Adrenal gland (tissue), 12 donors: Measurements from ENCODE around the gene KIRREL3. TPM values are rescaled to one million over a fixed set of nuclear protein-coding genes. Genes with fewer than 3 reads are reported as not detected.

Experiments
- DNase-seq, 7 donors: peaks; one replicate each; pipeline ENCODE4 v3.0.0-alpha.2; 2019 to 2020
- H3K27ac ChIP-seq, 5 donors: fragments of 200-600 bp; sonication (generic) in 4 of 5; 1 replicate in 3 of 5; 2 replicates in 2 of 5; pipeline versions ENCODE4 v1.5.1 to v1.8.0; 2016 to 2020; ENCODE audit warnings: mild to moderate bottlenecking in 1 of 5
- H3K27me3 ChIP-seq: fragments of 200-600 bp; 2 replicates; pipeline ENCODE4 v1.8.0; 2021
- H3K36me3 ChIP-seq, 2 donors: fragments of 200-600 bp; replicated peaks in 1 of 2; 1 replicate in 1 of 2; 2 replicates in 1 of 2; pipeline versions ENCODE4 v1.5.1 to v1.8.0; 2018 to 2022
- H3K4me1 ChIP-seq, 2 donors: fragments of 200-600 bp; replicated peaks in 1 of 2; 1 replicate in 1 of 2; 2 replicates in 1 of 2; pipeline versions ENCODE4 v1.5.1 to v1.8.0; 2018 to 2021
- H3K4me3 ChIP-seq, 4 donors: fragments of 200-600 bp; sonication (generic) in 3 of 4; one replicate each; pipeline ENCODE4 v1.5.1; 2016 to 2018
- H3K9me3 ChIP-seq, 3 donors: fragments of 200-600 bp; sonication (generic) in 1 of 3; replicated peaks in 1 of 3; 1 replicate in 2 of 3; 2 replicates in 1 of 3; pipeline versions ENCODE4 v1.5.1 to v1.8.0; 2016 to 2021
- POLR2A ChIP-seq, 2 donors: fragments of 450-650 bp; IDR thresholded peaks; one replicate each; pipeline ENCODE4 v1.6.1; 2017; ENCODE audit warnings: antibody characterized with exemption in 2 of 2, mild to moderate bottlenecking in 2 of 2, moderate library complexity in 1 of 2
- WGBS, 4 donors: extraction: QIAGEN DNeasy Blood & Tissue Kit in 2 of 4; methylation state at CpG; one replicate each; pipeline versions ENCODE4 v1.1.5 to v1.1.7; 2013 to 2017; 5-methylcytosine and 5-hydroxymethylcytosine counted together
- intact Hi-C, 2 donors: fragments of 100-400 bp; cut with DNase I; formaldehyde crosslinking; loops; one replicate each; pipeline versions ENCODE4 v1.14.1 to v1.15.0; 2022 to 2023
- polyA plus RNA-seq, 3 donors: library from polyadenylated mRNA; stranded (reverse); fragments of 200-250 nt in 2 of 3; fragments of 350-450 nt in 1 of 3; fragmentation: Illumina TruSeq in 1 of 3; extraction: RNeasy Lipid Tissue Mini Kit (QIAGEN cat#74804) in 1 of 3; gene quantifications; one replicate each; pipeline ENCODE4 v1.2.3, GENCODE V29; 2013 to 2014
- total RNA-seq, 9 donors: library from RNA; depleted of rRNA in 4 of 9; stranded (reverse); fragments of >200 nt in 4 of 9; fragments of 120-200 nt in 1 of 9; fragmentation: NEBNext Ultra II Directional in 1 of 9; extraction: Animal tissue kit (Norgen Biotek cat#: 25700) in 1 of 9; gene quantifications; one replicate each; pipeline versions ENCODE4 v1.1.0 to v1.2.4, GENCODE V29; 2013 to 2023
- TF ChIP-seq, protein P1 (sequence below), 6 experiments: fragments of 450-650 bp in 4 of 6; fragments of 200-600 bp in 2 of 6; sonication (generic) in 1 of 6; IDR thresholded peaks; 1 replicate in 5 of 6; 2 replicates in 1 of 6; pipeline versions ENCODE4 v1.5.1 to v1.8.0; 2016 to 2021; ENCODE audit warnings: antibody characterized with exemption in 6 of 6, mild to moderate bottlenecking in 2 of 6, moderate library complexity in 1 of 6
- donor health status: healthy with polysubstance abuse.
- donor health status: Bipolar disorder and iron deficiency.
- donor health status: DM: yes; HTN: yes; CAD: no.
- donor health status: DM: no; HTN: no; CAD: no.
- donor health status: DM: no; HTN: no; CAD: no.
- donor health status: DM: yes; HTN: yes; CAD: no.

Gene KIRREL3
- total and polyA plus RNA-seq, 12 donors, result 0.07 to 4.1 (median 0.64) TPM; not detected in 1

GRCh38 chr11:126476977-126477376, 523.6 kb downstream of the KIRREL3 start:
- no peak overlapping the region for H3K27ac ChIP-seq
- peak in 1 of 7 donors; percentile 63 for DNase-seq
- H3K27me3 ChIP-seq, result no peaks in the 10 kb centered on the region
- no peak overlapping the region for H3K4me3 ChIP-seq
- TF ChIP-seq POLR2A (IDR thresholded peaks at IDR 0.05), result no peak
- TF ChIP-seq, protein P1, sequence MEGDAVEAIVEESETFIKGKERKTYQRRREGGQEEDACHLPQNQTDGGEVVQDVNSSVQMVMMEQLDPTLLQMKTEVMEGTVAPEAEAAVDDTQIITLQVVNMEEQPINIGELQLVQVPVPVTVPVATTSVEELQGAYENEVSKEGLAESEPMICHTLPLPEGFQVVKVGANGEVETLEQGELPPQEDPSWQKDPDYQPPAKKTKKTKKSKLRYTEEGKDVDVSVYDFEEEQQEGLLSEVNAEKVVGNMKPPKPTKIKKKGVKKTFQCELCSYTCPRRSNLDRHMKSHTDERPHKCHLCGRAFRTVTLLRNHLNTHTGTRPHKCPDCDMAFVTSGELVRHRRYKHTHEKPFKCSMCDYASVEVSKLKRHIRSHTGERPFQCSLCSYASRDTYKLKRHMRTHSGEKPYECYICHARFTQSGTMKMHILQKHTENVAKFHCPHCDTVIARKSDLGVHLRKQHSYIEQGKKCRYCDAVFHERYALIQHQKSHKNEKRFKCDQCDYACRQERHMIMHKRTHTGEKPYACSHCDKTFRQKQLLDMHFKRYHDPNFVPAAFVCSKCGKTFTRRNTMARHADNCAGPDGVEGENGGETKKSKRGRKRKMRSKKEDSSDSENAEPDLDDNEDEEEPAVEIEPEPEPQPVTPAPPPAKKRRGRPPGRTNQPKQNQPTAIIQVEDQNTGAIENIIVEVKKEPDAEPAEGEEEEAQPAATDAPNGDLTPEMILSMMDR (IDR thresholded peaks at IDR 0.05), result no peak
- H3K9me3 ChIP-seq, result no peaks in the 10 kb centered on the region
- H3K36me3 ChIP-seq, result no peaks in the 10 kb centered on the region
- peaks cover 11% of the 10 kb centered on the region in 2 donors for H3K4me1 ChIP-seq
- intact Hi-C loops, result loop anchor here in 1 of 2 donors (5.0 kb wide), 2 partner anchors 40 to 165 kb away; no protein-coding TSS in a partner anchor
- WGBS, 4 donors, result 86 to 94% (median 88%) methylated on average over 7 to 9 of the region's 9 CpGs

DNA sequence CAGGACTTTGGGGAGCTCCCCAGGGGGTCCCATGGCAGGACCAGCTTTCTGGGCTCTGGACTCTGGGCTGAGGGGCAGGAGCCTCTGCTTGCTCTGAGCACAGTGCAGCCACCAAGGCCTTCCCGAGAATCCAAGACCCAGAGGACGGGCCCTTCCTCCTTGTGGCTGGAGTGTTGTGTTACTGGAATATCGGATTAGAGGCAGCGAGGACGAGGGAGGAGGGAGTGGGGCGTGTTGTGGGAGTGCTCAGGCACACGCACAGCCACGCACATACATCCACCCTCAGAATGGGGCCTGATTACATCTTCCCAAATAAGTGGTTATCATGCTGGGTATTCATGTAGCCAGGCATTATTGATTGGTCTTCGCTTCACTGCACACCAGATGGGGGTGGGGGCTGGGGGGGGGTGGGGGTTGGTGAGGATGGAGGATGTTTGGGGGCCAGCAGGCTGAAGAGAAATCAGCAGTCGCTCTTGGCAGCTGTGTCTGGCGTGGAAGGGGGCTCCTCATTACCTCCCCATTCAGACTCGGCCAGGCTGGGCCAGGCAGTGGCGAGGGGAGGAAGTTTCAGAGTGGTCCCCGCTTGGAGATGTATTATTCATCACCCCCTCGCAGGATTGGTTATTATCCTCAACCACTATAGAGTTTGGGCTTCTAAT, 524.2 kb downstream of the KIRREL3 start:
- no peak for DNase-seq
- TF ChIP-seq, protein P1 (IDR thresholded peaks at IDR 0.05), result no peak
- no peak for TF ChIP-seq POLR2A (IDR thresholded peaks at IDR 0.05)
- no peak overlapping the region for H3K4me3 ChIP-seq
- WGBS, 4 donors, result 83 to 97% (median 88%) methylated on average over 14 to 15 of the region's 15 CpGs
- no peaks in the 10 kb centered on the region for H3K36me3 ChIP-seq
- H3K27me3 ChIP-seq, result no peaks in the 10 kb centered on the region
- intact Hi-C loops, result loop anchor here in 1 of 2 donors (5.0 kb wide), 2 partner anchors 39 to 164 kb away; no protein-coding TSS in a partner anchor
- no peak overlapping the region for H3K27ac ChIP-seq
- no peaks in the 10 kb centered on the region for H3K9me3 ChIP-seq
- peaks cover 11% of the 10 kb centered on the region in 2 donors for H3K4me1 ChIP-seq

GRCh38 chr11:126475014-126475991, 525.3 kb downstream of the KIRREL3 start:
- intact Hi-C loops, result loop anchor here in 1 of 2 donors (5.0 kb wide), 2 partner anchors 38 to 163 kb away; no protein-coding TSS in a partner anchor
- 69 to 77% (median 72%) methylated on average over 9 to 26 of the region's 26 CpGs for WGBS, 4 donors
- no peak overlapping the region for H3K4me3 ChIP-seq
- TF ChIP-seq POLR2A (IDR thresholded peaks at IDR 0.05), result no peak
- peak in 2 of 7 donors; percentile 19 to 35 for DNase-seq
- peak overlapping the region in 2 of 5 donors; percentile 34 to 62 for H3K27ac ChIP-seq
- no peaks in the 10 kb centered on the region for H3K9me3 ChIP-seq
- no peaks in the 10 kb centered on the region for H3K36me3 ChIP-seq
- H3K4me1 ChIP-seq, result peaks cover 7 to 8% of the 10 kb centered on the region in 2 donors
- no peaks in the 10 kb centered on the region for H3K27me3 ChIP-seq

DNA sequence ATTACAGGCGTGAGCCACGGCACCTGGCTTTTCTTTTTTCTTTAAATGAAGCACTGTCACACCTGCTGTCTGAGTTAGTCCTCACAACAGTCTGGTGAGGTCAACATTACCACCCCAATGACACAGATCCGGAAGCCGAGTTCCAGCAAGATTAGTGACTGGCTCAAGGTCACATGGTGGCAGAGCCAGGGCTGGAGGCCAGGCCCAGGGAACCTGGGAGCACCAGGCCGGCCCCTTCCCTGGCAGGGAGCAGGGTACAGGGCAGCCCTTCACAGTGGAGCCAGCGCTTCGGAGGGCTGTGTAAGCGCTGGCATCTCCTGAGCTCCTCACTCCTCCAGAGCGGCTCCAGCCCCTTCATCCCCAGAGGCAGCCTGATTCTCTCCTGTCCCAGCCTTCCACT, 526.4 kb downstream of the KIRREL3 start:
- Histone ChIP-seq H3K27ac (peak overlapping the region in 1 of 5 donors; percentile 62), H3K4me1 (peaks cover 5% of the 10 kb centered on the region in 2 donors), H3K4me3 (no peak overlapping the region), H3K9me3 (no peaks in the 10 kb centered on the region), H3K36me3 (no peaks in the 10 kb centered on the region), H3K27me3 (no peaks in the 10 kb centered on the region)
- no peak for TF ChIP-seq POLR2A (IDR thresholded peaks at IDR 0.05)
- TF ChIP-seq, protein P1 (IDR thresholded peaks at IDR 0.05), result no peak
- intact Hi-C loops, result no loop called here
- 53 to 69% (median 59%) methylated on average over 4 to 9 of the region's 9 CpGs for WGBS, 4 donors
- DNase-seq, result peak; percentile 46 to 78 (median 73)
